Thyroid gland (tissue), 4 donors: ENCODE results near the gene PHKG2.

Experiments used
- POLR2A ChIP-seq, 2 donors: fragments of 450-650 bp; IDR thresholded peaks; one replicate each; pipeline ENCODE4 v1.6.1; 2017; ENCODE audit warnings: antibody characterized with exemption in 2 of 2, mild to moderate bottlenecking in 2 of 2, moderate library complexity in 1 of 2
- TF ChIP-seq, protein P1 (sequence below), 6 experiments: fragments of 200-600 bp in 3 of 6; fragments of 450-650 bp in 3 of 6; sonication (generic) in 3 of 6; IDR thresholded peaks; one replicate each; pipeline ENCODE4 v1.5.1; 2016 to 2019; ENCODE audit warnings: antibody characterized with exemption in 6 of 6, mild to moderate bottlenecking in 2 of 6, inconsistent platforms in 1 of 6, moderate library complexity in 1 of 6

- TF ChIP-seq, protein P1, sequence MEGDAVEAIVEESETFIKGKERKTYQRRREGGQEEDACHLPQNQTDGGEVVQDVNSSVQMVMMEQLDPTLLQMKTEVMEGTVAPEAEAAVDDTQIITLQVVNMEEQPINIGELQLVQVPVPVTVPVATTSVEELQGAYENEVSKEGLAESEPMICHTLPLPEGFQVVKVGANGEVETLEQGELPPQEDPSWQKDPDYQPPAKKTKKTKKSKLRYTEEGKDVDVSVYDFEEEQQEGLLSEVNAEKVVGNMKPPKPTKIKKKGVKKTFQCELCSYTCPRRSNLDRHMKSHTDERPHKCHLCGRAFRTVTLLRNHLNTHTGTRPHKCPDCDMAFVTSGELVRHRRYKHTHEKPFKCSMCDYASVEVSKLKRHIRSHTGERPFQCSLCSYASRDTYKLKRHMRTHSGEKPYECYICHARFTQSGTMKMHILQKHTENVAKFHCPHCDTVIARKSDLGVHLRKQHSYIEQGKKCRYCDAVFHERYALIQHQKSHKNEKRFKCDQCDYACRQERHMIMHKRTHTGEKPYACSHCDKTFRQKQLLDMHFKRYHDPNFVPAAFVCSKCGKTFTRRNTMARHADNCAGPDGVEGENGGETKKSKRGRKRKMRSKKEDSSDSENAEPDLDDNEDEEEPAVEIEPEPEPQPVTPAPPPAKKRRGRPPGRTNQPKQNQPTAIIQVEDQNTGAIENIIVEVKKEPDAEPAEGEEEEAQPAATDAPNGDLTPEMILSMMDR (IDR thresholded peaks at IDR 0.05), result no peak
- TF ChIP-seq POLR2A (IDR thresholded peaks at IDR 0.05), result peak in 1 of 2 donors; percentile 76
These were observed at the start of gene PHKG2 for GRCh38 chr16:30747799-30748633.
